Hepatocyte (in vitro differentiated cells): ENCODE results near the gene HECTD4. TPM values are rescaled to one million over a fixed set of nuclear protein-coding genes. Genes with fewer than 3 reads are reported as not detected.

Experiments used
- DNase-seq: peaks from one replicate; pipeline ENCODE4 v3.0.0-alpha.2; 2016; ENCODE audit warnings: low spot score
- H2AFZ ChIP-seq: fragments of 200-600 bp; sonication (generic); 2 replicates; pipeline ENCODE4 v1.6.0; 2016; ENCODE audit warnings: antibody characterized with exemption, mild to moderate bottlenecking
- H3K27ac ChIP-seq: fragments of 200-600 bp; sonication (generic); 2 replicates; pipeline ENCODE4 v1.5.1; 2016; ENCODE audit warnings: mild to moderate bottlenecking
- H3K27me3 ChIP-seq: fragments of 200-600 bp; sonication (generic); 2 replicates; pipeline ENCODE4 v1.6.1; 2016
- H3K36me3 ChIP-seq: fragments of 200-600 bp; sonication (generic); replicated peaks from 2 replicates; pipeline ENCODE4 v1.5.1; 2016; ENCODE audit warnings: low read depth; ENCODE audit not compliant: insufficient read depth
- H3K4me1 ChIP-seq: fragments of 200-600 bp; sonication (generic); 2 replicates; pipeline ENCODE4 v1.5.1; 2016; ENCODE audit warnings: mild to moderate bottlenecking, moderate library complexity; ENCODE audit not compliant: insufficient read depth
- H3K4me2 ChIP-seq: fragments of 200-600 bp; sonication (generic); 2 replicates; pipeline ENCODE4 v1.6.0; 2016
- H3K4me3 ChIP-seq: fragments of 200-600 bp; sonication (generic); 2 replicates; pipeline ENCODE4 v1.5.1; 2016; ENCODE audit warnings: mild to moderate bottlenecking
- H3K79me2 ChIP-seq: fragments of 200-600 bp; sonication (generic); 2 replicates; pipeline ENCODE4 v1.6.0; 2017; ENCODE audit warnings: mild to moderate bottlenecking
- H3K9me2 ChIP-seq: fragments of 200-600 bp; sonication (generic); replicated peaks from 2 replicates; pipeline ENCODE4 v1.6.0; 2017; ENCODE audit warnings: mild to moderate bottlenecking; ENCODE audit not compliant: insufficient read depth
- H3K9me3 ChIP-seq: fragments of 200-600 bp; sonication (generic); 2 replicates; pipeline ENCODE4 v1.5.1; 2016; ENCODE audit warnings: low read depth, mild to moderate bottlenecking
- H4K20me1 ChIP-seq: fragments of 200-600 bp; sonication (generic); 2 replicates; pipeline ENCODE4 v1.6.0; 2016; ENCODE audit warnings: mild to moderate bottlenecking; ENCODE audit not compliant: insufficient read depth, poor library complexity, severe bottlenecking
- EZH2 ChIP-seq: fragments of 200-600 bp; sonication (generic); IDR thresholded peaks from 2 replicates; pipeline ENCODE4 v1.6.1; 2016; ENCODE audit warnings: antibody characterized with exemption, mild to moderate bottlenecking, borderline replicate concordance
- EZH2phosphoT487 ChIP-seq: fragments of 200-600 bp; sonication (generic); IDR thresholded peaks from one replicate; pipeline ENCODE4 v1.6.1; 2018; ENCODE audit warnings: antibody characterized with exemption, mild to moderate bottlenecking, low read depth, moderate library complexity; ENCODE audit not compliant: unreplicated experiment, severe bottlenecking
- WGBS: methylation state at CpG from one replicate; pipeline ENCODE4 v1.1.6; 2016; ENCODE audit warnings: low lambda C conversion rate; ENCODE audit errors: missing lambda C conversion rate; 5-methylcytosine and 5-hydroxymethylcytosine counted together
- polyA plus RNA-seq: library from polyadenylated mRNA; unstranded; fragments of >200 nt; fragmentation: Nextera tagmentation; extraction: Ambion mirVana; gene quantifications from 2 replicates; pipeline ENCODE4 v1.2.1, GENCODE V29; 2016
- total RNA-seq: library from RNA; depleted of rRNA; stranded (reverse); fragments of >200 nt; gene quantifications from 2 replicates; pipeline ENCODE4 v1.2.3, GENCODE V29; 2014
- TF ChIP-seq, protein P1 (sequence below): fragments of 200-600 bp; sonication (generic); IDR thresholded peaks from 2 replicates; pipeline ENCODE4 v1.5.1; 2016; ENCODE audit warnings: antibody characterized with exemption, mild to moderate bottlenecking; ENCODE audit not compliant: poor library complexity

HECTD4 gene
- total and polyA plus RNA-seq, 2 experiments from 2014 or later, result 22.7 to 27.1 TPM

DNA sequence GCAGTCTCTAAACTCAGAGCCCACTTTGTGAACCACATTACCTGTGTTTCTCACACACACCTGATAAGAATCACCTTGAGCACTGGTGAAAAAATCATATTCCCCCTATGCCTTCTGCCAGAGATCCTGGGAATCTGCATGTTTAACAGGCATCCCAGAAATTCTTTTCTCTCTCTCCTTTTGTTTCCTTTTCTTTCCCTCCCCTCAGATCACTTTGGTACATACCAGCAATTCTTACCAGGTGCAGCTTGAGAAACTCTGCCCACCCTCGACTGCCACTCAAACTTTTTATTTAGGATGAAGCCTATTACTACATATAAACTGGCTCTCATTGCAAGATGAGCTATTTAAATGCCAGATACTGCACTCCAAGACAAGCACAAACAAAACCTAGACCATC, 36.0 kb downstream of the HECTD4 start:
- peaks cover 99% of the 10 kb centered on the region for H3K79me2 ChIP-seq

DNA sequence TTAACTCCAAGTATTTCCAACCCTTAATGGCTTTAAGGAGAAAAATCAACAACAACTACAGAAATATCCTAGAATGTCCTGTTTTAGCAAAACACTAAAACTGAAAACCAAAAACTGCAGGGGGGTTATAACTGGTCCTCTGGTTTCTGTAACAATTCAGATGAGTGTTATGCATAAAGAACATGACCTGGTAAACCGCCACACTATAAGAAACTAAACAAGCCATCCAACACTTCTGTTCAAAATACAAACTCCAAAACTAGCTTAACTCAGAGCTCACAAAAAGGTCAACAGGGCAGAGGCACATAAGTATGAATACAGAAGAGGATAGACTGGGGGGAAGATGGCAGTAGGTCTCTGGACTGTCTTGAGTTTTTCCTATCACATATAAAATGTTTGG, 38.0 kb downstream of the HECTD4 start:
- no peaks in the 10 kb centered on the region for H3K9me3 ChIP-seq
- peaks cover 99% of the 10 kb centered on the region for H3K79me2 ChIP-seq

More for the DNA sequence above, 36.0 kb downstream of the HECTD4 start:
- no peak for TF ChIP-seq EZH2phosphoT487
- TF ChIP-seq, protein P1, sequence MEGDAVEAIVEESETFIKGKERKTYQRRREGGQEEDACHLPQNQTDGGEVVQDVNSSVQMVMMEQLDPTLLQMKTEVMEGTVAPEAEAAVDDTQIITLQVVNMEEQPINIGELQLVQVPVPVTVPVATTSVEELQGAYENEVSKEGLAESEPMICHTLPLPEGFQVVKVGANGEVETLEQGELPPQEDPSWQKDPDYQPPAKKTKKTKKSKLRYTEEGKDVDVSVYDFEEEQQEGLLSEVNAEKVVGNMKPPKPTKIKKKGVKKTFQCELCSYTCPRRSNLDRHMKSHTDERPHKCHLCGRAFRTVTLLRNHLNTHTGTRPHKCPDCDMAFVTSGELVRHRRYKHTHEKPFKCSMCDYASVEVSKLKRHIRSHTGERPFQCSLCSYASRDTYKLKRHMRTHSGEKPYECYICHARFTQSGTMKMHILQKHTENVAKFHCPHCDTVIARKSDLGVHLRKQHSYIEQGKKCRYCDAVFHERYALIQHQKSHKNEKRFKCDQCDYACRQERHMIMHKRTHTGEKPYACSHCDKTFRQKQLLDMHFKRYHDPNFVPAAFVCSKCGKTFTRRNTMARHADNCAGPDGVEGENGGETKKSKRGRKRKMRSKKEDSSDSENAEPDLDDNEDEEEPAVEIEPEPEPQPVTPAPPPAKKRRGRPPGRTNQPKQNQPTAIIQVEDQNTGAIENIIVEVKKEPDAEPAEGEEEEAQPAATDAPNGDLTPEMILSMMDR, result no peak
- no peak for TF ChIP-seq EZH2
- H3K9me2 ChIP-seq, result peaks cover 5% of the 10 kb centered on the region
- no peaks in the 10 kb centered on the region for H3K27me3 ChIP-seq
- DNase-seq, result no peak
- 75% methylated on average over 1 of the region's 1 CpG for WGBS
- H3K27ac ChIP-seq, result no peak overlapping the region
- no peaks in the 10 kb centered on the region for H3K9me3 ChIP-seq
- H3K4me1 ChIP-seq, result no peaks in the 10 kb centered on the region
- H4K20me1 ChIP-seq, result peaks cover 52% of the 10 kb centered on the region
- H2AFZ ChIP-seq, result no peak overlapping the region
- H3K36me3 ChIP-seq, result no peaks in the 10 kb centered on the region
- no peak overlapping the region for H3K4me2 ChIP-seq
- no peak overlapping the region for H3K4me3 ChIP-seq

DNA sequence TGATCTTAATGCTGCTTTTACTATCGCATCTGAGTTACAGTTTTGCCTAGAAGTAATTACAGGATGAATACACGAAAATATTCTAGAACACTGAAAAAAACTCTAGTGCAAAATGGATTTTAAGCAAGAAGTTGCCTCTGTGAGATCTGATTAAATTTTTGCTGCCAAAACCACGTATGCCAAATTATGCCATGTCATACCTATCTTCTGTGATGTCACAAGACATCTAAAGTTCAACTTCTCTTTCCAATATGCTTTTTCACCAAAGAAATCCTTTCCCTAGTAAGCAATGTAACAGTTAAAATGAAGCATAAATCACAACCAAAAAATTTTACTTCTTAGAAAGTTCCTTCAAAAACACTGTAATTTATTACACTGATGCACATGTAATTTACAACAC, 39.6 kb downstream of the HECTD4 start:
- Histone ChIP-seq H4K20me1 (peaks cover 53% of the 10 kb centered on the region), H3K4me2 (no peak overlapping the region), H3K79me2 (peaks cover 99% of the 10 kb centered on the region), H3K4me1 (no peaks in the 10 kb centered on the region), H3K36me3 (no peaks in the 10 kb centered on the region), H3K9me3 (no peaks in the 10 kb centered on the region), H2AFZ (no peak overlapping the region), H3K27ac (no peak overlapping the region), H3K27me3 (no peaks in the 10 kb centered on the region), H3K4me3 (no peak overlapping the region), H3K9me2 (no peaks in the 10 kb centered on the region)
- WGBS, result 89% methylated on average over 3 of the region's 3 CpGs
- TF ChIP-seq EZH2phosphoT487 (no peak), EZH2 (no peak)
- TF ChIP-seq, protein P1, result no peak
- no peak for DNase-seq

More for the DNA sequence above, 38.0 kb downstream of the HECTD4 start:
- Histone ChIP-seq H3K27ac (no peak overlapping the region), H4K20me1 (peaks cover 57% of the 10 kb centered on the region), H2AFZ (no peak overlapping the region), H3K4me2 (no peak overlapping the region), H3K27me3 (no peaks in the 10 kb centered on the region), H3K4me3 (no peak overlapping the region), H3K9me2 (no peaks in the 10 kb centered on the region), H3K4me1 (no peaks in the 10 kb centered on the region), H3K36me3 (no peaks in the 10 kb centered on the region)
- TF ChIP-seq EZH2phosphoT487 (no peak), EZH2 (no peak)
- TF ChIP-seq, protein P1, result no peak
- WGBS, result 90% methylated on average over 1 of the region's 1 CpG
- DNase-seq, result no peak
